Vein endothelial cell (primary cell): ENCODE measurements around the gene NEXMIF. TPM values are rescaled to one million over a fixed set of nuclear protein-coding genes. Genes with fewer than 3 reads are reported as not detected.

Experiments
- small RNA-seq: library from RNA; depleted of rRNA; stranded (forward); fragments of <200 nt; gene quantifications from one replicate; pipeline ENCODE3, GENCODE V24; 2012
- total RNA-seq: library from RNA; depleted of rRNA; stranded (reverse); fragments of >200 nt; gene quantifications from 2 replicates; pipeline ENCODE4 v1.2.3, GENCODE V29; 2012

The NEXMIF gene
- 0.10 TPM in 1 of 2 replicates, not detected in the other for total RNA-seq

GRCh38 chrX:74925225-74926088 is at the start of gene NEXMIF:
NEXMIF (minus strand) TSS chrX:74925452.

Small RNAs within 50 kb of the gene (small RNA-seq; reads per million reads assigned to genes)
- gene AL139395.1, result not detected

Other genes starting within 250 kb of the NEXMIF start
- 19.5 and 42.1 TPM in 2 replicates for gene ABCB7, start 230.8 kb upstream of the NEXMIF start, total RNA-seq